HCT116 (cell line): ENCODE results near the gene DCBLD2. TPM values are rescaled to one million over a fixed set of nuclear protein-coding genes. Genes with fewer than 3 reads are reported as not detected.

ENCODE experiments used
- ATAC-seq: fragments of 200-7000 bp; cut with Tn5 transposase; 2 replicates; pipeline ENCODE4 v1.9.1; 2020; ENCODE audit warnings: mild to moderate bottlenecking, moderate library complexity
- BruUV-seq: library from RNA; stranded (reverse); fragments of 400-500 nt; replicated peaks from 2 replicates; lab custom pipeline; 2021; lab: Mats Ljungman, UMichigan
- CTCF ChIA-PET: fragments of 300-600 bp; sonication (Branson Sonifier 250); formaldehyde crosslinking; loops from one replicate; lab custom pipeline; 2021; ENCODE audit warnings: antibody characterized with exemption; lab: Charles Lee
- POLR2A ChIA-PET: fragments of 300-600, 350-600 bp; sonication (Branson Sonifier 250); formaldehyde crosslinking; loops from one replicate; lab custom pipeline; 2021; ENCODE audit warnings: antibody characterized with exemption; lab: Charles Lee
- RAD21 ChIA-PET, 2 experiments: fragments of 300-600 bp; sonication (Branson Sonifier 250); formaldehyde crosslinking; loops; one replicate each; lab custom pipeline; 2023; ENCODE audit warnings: low total read pairs in 2 of 2; ENCODE audit not compliant: uncharacterized antibody in 2 of 2, unreplicated experiment in 2 of 2, low non-redundant PET in 1 of 2; lab: Charles Lee
- DNase-seq: peaks from one replicate; pipeline ENCODE4 v3.0.0-alpha.2; 2010; ENCODE audit warnings: low read depth, low spot score
- H2AFZ ChIP-seq: fragments of 200-600 bp; shearing (Covaris generic), sonication (generic); 2 replicates; pipeline ENCODE4 v1.6.1; 2017; ENCODE audit warnings: low read depth, mixed run types, mixed read lengths, antibody characterized with exemption, low read length; ENCODE audit not compliant: poor library complexity, severe bottlenecking
- H3K27ac ChIP-seq: 2 replicates; pipeline ENCODE4 v1.5.1; 2012; ENCODE audit warnings: low read depth, low read length
- H3K27me3 ChIP-seq: fragments of 200-600 bp; sonication (generic); 2 replicates; pipeline ENCODE4 v1.6.1; 2016; ENCODE audit warnings: mixed run types, low read length, mixed read lengths; ENCODE audit not compliant: insufficient read depth
- H3K36me3 ChIP-seq, 2 experiments: fragments of 200-500 bp in 1 of 2; fragments of 200-600 bp in 1 of 2; sonication (Bioruptor generic) in 1 of 2; sonication (generic) in 1 of 2; 2 replicates each; pipeline versions ENCODE4 v1.5.1 to v1.6.1; 2014 to 2016; ENCODE audit warnings: low read length in 2 of 2, inconsistent platforms in 1 of 2, mixed read lengths in 1 of 2, mixed run types in 1 of 2; ENCODE audit not compliant: insufficient read depth in 2 of 2, control insufficient read depth in 1 of 2
- H3K4me1 ChIP-seq, 2 experiments: fragments of 200-600 bp in 1 of 2; sonication (generic) in 1 of 2; 2 replicates each; pipeline versions ENCODE4 v1.5.1 to v1.6.1; 2012 to 2017; ENCODE audit warnings: low read length in 2 of 2, inconsistent platforms in 1 of 2, mild to moderate bottlenecking in 1 of 2, mixed read lengths in 1 of 2, mixed run types in 1 of 2, moderate library complexity in 1 of 2; ENCODE audit not compliant: insufficient read depth in 2 of 2, control insufficient read depth in 1 of 2
- H3K4me2 ChIP-seq: fragments of 200-600 bp; sonication (generic); 2 replicates; pipeline ENCODE4 v1.6.1; 2017; ENCODE audit warnings: mixed run types, low read length, mixed read lengths
- H3K4me3 ChIP-seq, 2 experiments: fragments of 200-600 bp in 1 of 2; sonication (generic) in 1 of 2; replicated peaks in 1 of 2; 2 replicates each; pipeline ENCODE4 v1.5.1; 2011 to 2016; ENCODE audit warnings: low read length in 2 of 2, control low read depth in 1 of 2, low read depth in 1 of 2, mild to moderate bottlenecking in 1 of 2, mixed read lengths in 1 of 2, mixed run types in 1 of 2
- H3K79me2 ChIP-seq: fragments of 200-600 bp; sonication (generic); 2 replicates; pipeline ENCODE4 v1.6.1; 2017; ENCODE audit warnings: mild to moderate bottlenecking, mixed run types, low read length, moderate library complexity, mixed read lengths; ENCODE audit not compliant: insufficient read depth
- H3K9ac ChIP-seq: fragments of 200-600 bp; sonication (generic); 2 replicates; pipeline ENCODE4 v1.6.1; 2016; ENCODE audit warnings: low read length, mixed read lengths
- H3K9me2 ChIP-seq: fragments of 200-600 bp; sonication (generic), shearing (Covaris generic); 2 replicates; pipeline ENCODE4 v1.6.1; 2017; ENCODE audit warnings: mixed run types, mild to moderate bottlenecking, moderate library complexity; ENCODE audit not compliant: insufficient read depth
- H3K9me3 ChIP-seq, 2 experiments: fragments of 200-500 bp in 1 of 2; fragments of 200-600 bp in 1 of 2; sonication (Bioruptor generic) in 1 of 2; sonication (generic) in 1 of 2; 2 replicates each; pipeline ENCODE4 v1.6.1; 2014 to 2017; ENCODE audit warnings: low read length in 2 of 2, mixed read lengths in 2 of 2, inconsistent platforms in 1 of 2, low read depth in 1 of 2, mild to moderate bottlenecking in 1 of 2, mixed run types in 1 of 2, moderate library complexity in 1 of 2; ENCODE audit not compliant: control insufficient read depth in 1 of 2, insufficient read depth in 1 of 2
- H4K20me1 ChIP-seq: fragments of 200-600 bp; sonication (generic), shearing (Covaris generic); 2 replicates; pipeline ENCODE4 v1.6.1; 2017; ENCODE audit warnings: mixed run types, mild to moderate bottlenecking, moderate library complexity; ENCODE audit not compliant: insufficient read depth
- CBX3 ChIP-seq: IDR thresholded peaks from 2 replicates; pipeline ENCODE4 v1.6.1; 2012; ENCODE audit warnings: low read depth
- ELF1 ChIP-seq: IDR thresholded peaks from 2 replicates; pipeline ENCODE4 v1.6.1; 2012; ENCODE audit warnings: low read depth, borderline replicate concordance
- EZH2 ChIP-seq: fragments of 200-600 bp; sonication (generic); IDR thresholded peaks from 2 replicates; pipeline ENCODE4 v1.6.1; 2017; ENCODE audit warnings: antibody characterized with exemption, mixed run types
- POLR2A ChIP-seq: IDR thresholded peaks from 2 replicates; pipeline ENCODE4 v1.7.0; 2011; ENCODE audit warnings: borderline replicate concordance; ENCODE audit not compliant: insufficient read depth, insufficient read length; ENCODE audit errors: extremely low read depth
- RAD21 ChIP-seq: IDR thresholded peaks from 2 replicates; pipeline ENCODE4 v1.6.1; 2012; ENCODE audit warnings: low read depth, mild to moderate bottlenecking
- SP1 ChIP-seq: IDR thresholded peaks from 2 replicates; pipeline ENCODE4 v1.6.1; 2012; ENCODE audit warnings: low read depth
- SRF ChIP-seq: IDR thresholded peaks from 2 replicates; pipeline ENCODE4 v1.6.1; 2012; ENCODE audit warnings: low read depth
- TCF7L2 ChIP-seq: IDR thresholded peaks from 2 replicates; pipeline ENCODE4 v1.7.0; 2011; ENCODE audit warnings: borderline replicate concordance, inconsistent platforms; ENCODE audit not compliant: insufficient read depth, insufficient read length; ENCODE audit errors: extremely low read depth
- ZFX ChIP-seq: fragments of 450-650 bp; IDR thresholded peaks from 2 replicates; pipeline ENCODE4 v1.6.1; 2017
- ZNF274 ChIP-seq: fragments of 200-500 bp; sonication (Bioruptor generic); IDR thresholded peaks from 2 replicates; pipeline ENCODE4 v1.6.1; 2014; ENCODE audit warnings: mild to moderate bottlenecking, low read depth, low read length, inconsistent platforms
- intact Hi-C: fragments of 100-400 bp; cut with micrococcal nuclease; formaldehyde crosslinking; loops from 2 replicates; pipeline ENCODE4 v1.10.0; 2022
- total RNA-seq: library from RNA; stranded (reverse); gene quantifications from one replicate; pipeline ENCODE4 v1.2.1, GENCODE V29; 2021; ENCODE audit not compliant: unreplicated experiment
- TF ChIP-seq, protein P1 (sequence below): IDR thresholded peaks from 2 replicates; pipeline ENCODE4 v1.6.1; 2012

The DCBLD2 gene
- total RNA-seq, 1 experiment from 2014 or later, result 532 TPM

DNA sequence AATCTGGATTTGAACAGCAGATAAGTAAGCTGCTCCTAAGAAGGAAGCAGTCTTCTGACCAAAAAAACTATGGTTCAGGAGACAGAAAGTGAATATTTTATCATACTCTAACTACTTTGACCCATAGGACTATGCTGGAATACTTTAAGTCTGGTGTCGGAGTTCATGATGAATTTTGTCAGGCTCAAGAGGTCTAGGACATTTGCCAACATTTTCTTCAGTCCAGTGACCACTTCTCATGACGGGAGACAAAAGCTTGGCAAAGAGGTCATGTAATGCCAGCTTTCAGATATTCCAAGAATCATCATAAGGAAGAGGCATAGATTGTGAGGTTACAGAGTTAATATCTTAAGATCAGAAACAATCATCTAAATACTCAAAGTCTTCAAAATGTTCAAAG lies 20.5 kb upstream of the DCBLD2 start:
- H3K4me1 ChIP-seq, result peaks cover 35 to 62% of the 10 kb centered on the region in 2 experiments
- H4K20me1 ChIP-seq, result no peaks in the 10 kb centered on the region
- no peak overlapping the region for H2AFZ ChIP-seq
- DNase-seq (no peak), ATAC-seq (no peak)
- peak overlapping the region; percentile 45 for H3K4me2 ChIP-seq
- H3K27me3 ChIP-seq, result no peaks in the 10 kb centered on the region
- H3K36me3 ChIP-seq, result no peaks in the 10 kb centered on the region; a peak in 1 of 4 replicates
- no TSS peak for BruUV-seq
- H3K9me2 ChIP-seq, result no peaks in the 10 kb centered on the region
- H3K9ac ChIP-seq, result no peak overlapping the region
- no peak overlapping the region for H3K4me3 ChIP-seq
- H3K9me3 ChIP-seq, result no peaks in the 10 kb centered on the region
- intact Hi-C loops, result loop anchor here (1.0 kb wide), 1 partner anchor 33 kb away; no protein-coding TSS in a partner anchor
- CTCF ChIA-PET, result interaction anchor here (1.4 kb wide), 1 partner anchor 20 kb away, joined by 4 read pairs; no protein-coding TSS in a partner anchor
- TF ChIP-seq, protein P1, sequence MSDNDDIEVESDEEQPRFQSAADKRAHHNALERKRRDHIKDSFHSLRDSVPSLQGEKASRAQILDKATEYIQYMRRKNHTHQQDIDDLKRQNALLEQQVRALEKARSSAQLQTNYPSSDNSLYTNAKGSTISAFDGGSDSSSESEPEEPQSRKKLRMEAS, result no peak
- TF ChIP-seq ELF1 (no peak), SP1 (no peak), POLR2A (no peak), CBX3 (no peak), ZNF274 (no peak), ZFX (no peak), SRF (no peak), EZH2 (no peak), RAD21 (no peak), TCF7L2 (no peak)
- H3K27ac ChIP-seq, result peak overlapping the region; percentile 97; the same call in 1 of the 2 replicates
- POLR2A ChIA-PET, result interaction anchor here (0.8 to 5.5 kb wide), 6 partner anchors 8 to 55 kb away, joined by 3 to 65 read pairs (median 4); partner anchors contain the start of gene DCBLD2
- RAD21 ChIA-PET, result no interaction called here
- no peaks in the 10 kb centered on the region for H3K79me2 ChIP-seq

DNA sequence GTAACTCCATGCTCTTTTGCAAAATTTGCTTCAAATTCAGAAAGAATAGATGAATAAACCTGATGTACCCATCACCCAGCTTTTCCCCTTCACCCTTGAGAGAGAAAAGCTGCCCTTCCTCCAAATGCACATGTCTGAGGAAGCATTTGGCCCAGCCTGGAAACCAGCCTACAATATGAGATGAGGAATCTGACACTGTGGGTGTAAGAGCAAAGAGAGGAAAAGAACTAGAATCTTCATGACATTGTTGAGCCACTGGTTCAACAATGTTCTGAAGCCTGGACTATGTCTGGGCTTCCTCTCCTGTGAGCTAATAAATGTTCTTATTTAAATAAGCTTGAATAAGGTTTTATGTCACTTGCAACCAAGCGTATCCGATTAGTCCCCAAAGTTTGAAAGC lies 18.7 kb upstream of the DCBLD2 start:
- ChIA-PET RAD21 (no interaction called here), POLR2A (interaction anchor here (0.7 to 5.5 kb wide), 3 partner anchors 8 to 44 kb away, joined by 3 to 65 read pairs (median 3); partner anchors contain the start of gene DCBLD2), CTCF (no interaction called here)
- no peak overlapping the region for H2AFZ ChIP-seq
- no peaks in the 10 kb centered on the region; a peak in 1 of 4 replicates for H3K36me3 ChIP-seq
- ATAC-seq (no peak), DNase-seq (no peak)
- H3K9me2 ChIP-seq, result no peaks in the 10 kb centered on the region
- no peaks in the 10 kb centered on the region for H3K27me3 ChIP-seq
- no peaks in the 10 kb centered on the region for H3K9me3 ChIP-seq
- BruUV-seq, result no TSS peak
- H3K9ac ChIP-seq, result no peak overlapping the region
- H3K4me2 ChIP-seq, result no peak overlapping the region
- TF ChIP-seq, protein P1, result no peak
- TF ChIP-seq SP1, result no peak
- TF ChIP-seq ZNF274, result no peak
- no peaks in the 10 kb centered on the region for H4K20me1 ChIP-seq
- H3K4me1 ChIP-seq, result peaks cover 39 to 71% of the 10 kb centered on the region in 2 experiments
- no peak overlapping the region for H3K27ac ChIP-seq
- intact Hi-C loops, result no loop called here
- no peak overlapping the region for H3K4me3 ChIP-seq
- no peaks in the 10 kb centered on the region for H3K79me2 ChIP-seq
